Progenitor cell of endocrine pancreas (in vitro differentiated cells): ENCODE data around the gene DNASE1L1. TPM values are rescaled to one million over a fixed set of nuclear protein-coding genes. Genes with fewer than 3 reads are reported as not detected.

Experiments
- DNase-seq: peaks from one replicate; pipeline ENCODE4 v3.0.0; 2021; ENCODE audit warnings: low spot score; ENCODE audit not compliant: unreplicated experiment
- H3K27ac Mint-ChIP-seq: 2 replicates; pipeline ENCODE4 v1.8.0; 2021; ENCODE audit warnings: mild to moderate bottlenecking, moderate library complexity, mixed read lengths
- H3K27me3 Mint-ChIP-seq: 2 replicates; pipeline ENCODE4 v1.8.0; 2021; ENCODE audit warnings: mixed read lengths
- H3K36me3 Mint-ChIP-seq: 2 replicates; pipeline ENCODE4 v1.8.0; 2022; ENCODE audit warnings: mixed read lengths; ENCODE audit not compliant: insufficient read depth
- H3K4me1 Mint-ChIP-seq: 2 replicates; pipeline ENCODE4 v1.8.0; 2021; ENCODE audit warnings: low read depth, mixed read lengths
- H3K4me3 Mint-ChIP-seq: 2 replicates; pipeline ENCODE4 v1.8.0; 2021; ENCODE audit warnings: low read depth, mild to moderate bottlenecking, moderate library complexity, mixed read lengths
- H3K9me3 Mint-ChIP-seq: 2 replicates; pipeline ENCODE4 v1.8.0; 2021; ENCODE audit warnings: low read depth, mixed read lengths
- CTCF ChIP-seq: fragments of 200-600 bp; sonication (generic); IDR thresholded peaks from one replicate; pipeline ENCODE4 v1.5.0; 2021; ENCODE audit warnings: antibody characterized with exemption, mild to moderate bottlenecking; ENCODE audit not compliant: unreplicated experiment
- long read RNA-seq: library from polyadenylated mRNA; unstranded; transcript quantifications from one replicate; pipeline ENCODE4 v2.0.0, GENCODE V29; 2020
- total RNA-seq: library from RNA; stranded (reverse); gene quantifications from 2 replicates; pipeline ENCODE4 v1.2.1, GENCODE V29; 2021

DNASE1L1 gene, protein sequence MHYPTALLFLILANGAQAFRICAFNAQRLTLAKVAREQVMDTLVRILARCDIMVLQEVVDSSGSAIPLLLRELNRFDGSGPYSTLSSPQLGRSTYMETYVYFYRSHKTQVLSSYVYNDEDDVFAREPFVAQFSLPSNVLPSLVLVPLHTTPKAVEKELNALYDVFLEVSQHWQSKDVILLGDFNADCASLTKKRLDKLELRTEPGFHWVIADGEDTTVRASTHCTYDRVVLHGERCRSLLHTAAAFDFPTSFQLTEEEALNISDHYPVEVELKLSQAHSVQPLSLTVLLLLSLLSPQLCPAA
- total RNA-seq = 12.7 and 14.3 TPM in 2 replicates
- long read RNA-seq, partial matches to known transcripts = 1 of 5 reads
- long read RNA-seq, other reads (novel, unspliced or antisense) = 1 of 5 reads

DNA sequence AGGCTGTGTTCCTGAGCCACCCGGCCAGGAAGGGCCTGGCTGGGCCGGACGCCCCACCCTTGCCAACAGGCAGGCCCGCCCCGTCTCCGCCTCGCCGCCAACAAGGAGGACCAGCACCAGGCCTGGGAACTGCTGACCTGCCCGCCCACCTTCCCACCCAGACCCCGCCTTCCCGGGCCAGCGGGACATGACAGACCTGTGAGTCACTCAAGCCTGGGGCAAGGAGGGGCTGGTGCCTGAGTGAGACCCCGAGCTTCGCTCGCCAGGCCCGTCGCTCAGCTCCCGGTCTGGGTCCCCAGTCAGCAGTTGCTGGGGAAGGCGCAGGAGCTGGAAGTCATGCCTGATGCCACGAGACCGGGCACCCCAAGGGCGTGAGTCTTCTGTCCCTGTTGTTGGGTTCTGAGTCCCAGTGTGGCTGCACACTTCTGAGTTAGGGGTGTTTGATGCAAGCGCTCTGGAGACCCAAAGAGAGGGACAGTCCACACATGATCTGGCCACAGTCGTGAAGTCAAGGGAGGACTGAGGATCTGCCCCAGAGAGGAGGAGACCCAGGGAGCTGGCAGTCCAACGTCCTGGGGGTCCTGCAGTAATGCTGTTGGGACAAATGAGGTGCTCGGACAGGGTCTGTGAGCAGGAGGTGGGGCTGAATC is at the start of gene DNASE1L1:
TSS of gene DNASE1L1 (minus strand) at position 33 of the 650 bp plus-strand sequence. CDS start 3,686 bp downstream, outside the sequence.
- Mint-ChIP-seq H3K27me3 (no peaks in the 10 kb centered on the region), H3K9me3 (no peaks in the 10 kb centered on the region), H3K4me1 (peaks cover 6% of the 10 kb centered on the region), H3K4me3 (peak within 1 kb of the TSS; percentile 65), H3K36me3 (peaks cover 5% of the 10 kb centered on the region), H3K27ac (peak within 1 kb of the TSS; percentile 89)
- DNase-seq = peak; percentile 63
- TF ChIP-seq CTCF = no peak

GRCh38 chrX:154458116-154458953 is 49.3 kb upstream of the DNASE1L1 start, which contains the start of gene PLXNA3:
Gene PLXNA3, plus strand, starts transcription at chrX:154458281. Its CDS starts 1,903 bp downstream, at chrX:154460184.
- Mint-ChIP-seq H3K4me1 (no peaks in the 10 kb centered on the region), H3K27me3 (no peaks in the 10 kb centered on the region), H3K27ac (peak within 1 kb of the TSS; percentile 95), H3K36me3 (peaks cover 14% of the 10 kb centered on the region), H3K4me3 (peak within 1 kb of the TSS; percentile 83), H3K9me3 (peaks cover 11% of the 10 kb centered on the region)
- peak; percentile 51 for DNase-seq
- no peak for TF ChIP-seq CTCF

GRCh38 chrX:154457491-154458115 is 48.5 kb upstream of the DNASE1L1 start:
- Mint-ChIP-seq H3K27ac (peak overlapping the region; percentile 95), H3K9me3 (peaks cover 13% of the 10 kb centered on the region), H3K4me3 (peak overlapping the region; percentile 83), H3K36me3 (peaks cover 18% of the 10 kb centered on the region), H3K27me3 (no peaks in the 10 kb centered on the region), H3K4me1 (no peaks in the 10 kb centered on the region)
- TF ChIP-seq CTCF = no peak
- peak; percentile 38 for DNase-seq

DNA sequence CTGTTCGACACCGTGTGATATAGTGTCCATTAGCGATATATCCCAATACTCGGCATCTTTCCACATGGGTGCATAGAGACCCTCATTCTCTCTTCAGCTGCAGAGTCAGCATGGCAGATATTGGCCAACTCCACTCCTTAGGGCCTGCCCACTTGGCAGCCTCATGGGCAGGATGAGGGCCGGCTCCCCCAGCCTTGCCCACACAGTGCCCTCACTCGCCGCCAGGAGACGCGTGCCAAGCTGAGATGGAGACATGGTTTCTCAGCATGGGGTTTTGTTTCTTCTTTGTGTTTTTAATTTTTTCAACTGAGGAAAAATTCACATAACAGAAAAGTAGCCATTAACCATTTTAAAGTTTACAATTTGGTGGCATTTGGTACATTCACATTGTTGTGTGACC is 43.8 kb upstream of the DNASE1L1 start:
- no peaks in the 10 kb centered on the region for H3K27me3 Mint-ChIP-seq
- DNase-seq = no peak
- TF ChIP-seq CTCF = no peak
- no peaks in the 10 kb centered on the region for H3K4me1 Mint-ChIP-seq
- H3K9me3 Mint-ChIP-seq = peaks cover 14% of the 10 kb centered on the region
- no peak overlapping the region for H3K4me3 Mint-ChIP-seq
- no peak overlapping the region for H3K27ac Mint-ChIP-seq
- H3K36me3 Mint-ChIP-seq = peaks cover 17% of the 10 kb centered on the region
